ENCODE data around the gene MIER2. TPM values are rescaled to one million over a fixed set of nuclear protein-coding genes. Genes with fewer than 3 reads are reported as not detected.
A peak's percentile ranks its signal among the peaks of the same experiment; 100 is the strongest.

Gene MIER2
- total and polyA plus RNA-seq, 7 donors, result 6.6 to 31.9 (median 12.3) TPM

GRCh38 chr19:330503-330902, 14.1 kb downstream of the MIER2 start:
- Histone ChIP-seq H3K36me3 (peaks cover 20 to 81% (median 62%) of the 10 kb centered on the region in 4 donors), H3K27ac (no peak overlapping the region), H3K9me3 (peaks cover 0 to 8% (median 1%) of the 10 kb centered on the region in 4 donors), H3K27me3 (no peaks in the 10 kb centered on the region), H3K4me3 (no peak overlapping the region), H3K4me1 (no peaks in the 10 kb centered on the region)
- no peak for TF ChIP-seq CTCF (IDR thresholded peaks at IDR 0.05)
- no peak for TF ChIP-seq POLR2A (IDR thresholded peaks at IDR 0.05)
- TF ChIP-seq POLR2AphosphoS5 (IDR thresholded peaks at IDR 0.05), result no peak
- no peak for TF ChIP-seq EP300 (IDR thresholded peaks at IDR 0.05)
- 97 to 99% methylated on average over 8 of the region's 8 CpGs for WGBS, 2 donors
- DNase-seq, result peak; percentile 9
- intact Hi-C loops (cut with DNase I), result no loop called here

GRCh38 chr19:329876-330275, 14.7 kb downstream of the MIER2 start:
- DNase-seq, result peak; percentile 17
- no peaks in the 10 kb centered on the region for H3K4me1 ChIP-seq
- no peaks in the 10 kb centered on the region for H3K27me3 ChIP-seq
- no peak for TF ChIP-seq POLR2A (IDR thresholded peaks at IDR 0.05)
- TF ChIP-seq EP300 (IDR thresholded peaks at IDR 0.05), result no peak
- intact Hi-C loops (cut with DNase I), result no loop called here
- peaks cover 21 to 81% (median 68%) of the 10 kb centered on the region in 4 donors for H3K36me3 ChIP-seq
- H3K9me3 ChIP-seq, result peaks cover 0 to 8% (median 1%) of the 10 kb centered on the region in 4 donors
- H3K27ac ChIP-seq, result no peak overlapping the region
- 98% methylated on average over 7 of the region's 7 CpGs for WGBS, 2 donors
- no peak overlapping the region for H3K4me3 ChIP-seq

GRCh38 chr19:328025-328505, 16.5 kb downstream of the MIER2 start:
- no peaks in the 10 kb centered on the region for H3K4me1 ChIP-seq
- DNase-seq, result no peak
- H3K27me3 ChIP-seq, result no peaks in the 10 kb centered on the region
- no peak overlapping the region for H3K4me3 ChIP-seq
- H3K9me3 ChIP-seq, result peaks cover 0 to 8% (median 1%) of the 10 kb centered on the region in 4 donors
- H3K27ac ChIP-seq, result no peak overlapping the region
- TF ChIP-seq POLR2AphosphoS5 (IDR thresholded peaks at IDR 0.05) (no peak), CTCF (IDR thresholded peaks at IDR 0.05) (no peak)
- peaks cover 21 to 86% (median 65%) of the 10 kb centered on the region in 4 donors for H3K36me3 ChIP-seq
- intact Hi-C loops (cut with DNase I), result no loop called here
- 85 to 98% methylated on average over 4 of the region's 4 CpGs for WGBS, 2 donors

- Histone ChIP-seq H3K27ac (no peak overlapping the region), H3K9me3 (peaks cover 0 to 8% (median 1%) of the 10 kb centered on the region in 4 donors), H3K36me3 (peaks cover 21 to 92% (median 67%) of the 10 kb centered on the region in 4 donors), H3K4me3 (no peak overlapping the region), H3K27me3 (no peaks in the 10 kb centered on the region), H3K4me1 (no peaks in the 10 kb centered on the region)
- peak; percentile 52 for DNase-seq
- intact Hi-C loops (cut with DNase I), result no loop called here
- 96 to 97% methylated on average over 17 of the region's 17 CpGs for WGBS, 2 donors
- TF ChIP-seq POLR2A (IDR thresholded peaks at IDR 0.05), result no peak
Measured at GRCh38 chr19:327291-328024, 17.1 kb downstream of the MIER2 start.

- 91 to 97% methylated on average over 15 of the region's 15 CpGs for WGBS, 2 donors
- intact Hi-C loops (cut with DNase I), result no loop called here
- H3K36me3 ChIP-seq, result peaks cover 21 to 98% (median 68%) of the 10 kb centered on the region in 4 donors
- H3K4me1 ChIP-seq, result no peaks in the 10 kb centered on the region
- TF ChIP-seq CTCF (IDR thresholded peaks at IDR 0.05) (no peak), POLR2A (IDR thresholded peaks at IDR 0.05) (no peak), POLR2AphosphoS5 (IDR thresholded peaks at IDR 0.05) (no peak), EP300 (IDR thresholded peaks at IDR 0.05) (no peak)
- H3K27me3 ChIP-seq, result no peaks in the 10 kb centered on the region
- DNase-seq, result peak; percentile 32
- H3K9me3 ChIP-seq, result peaks cover 0 to 8% (median 1%) of the 10 kb centered on the region in 4 donors
- H3K4me3 ChIP-seq, result no peak overlapping the region
- H3K27ac ChIP-seq, result no peak overlapping the region
Measured at GRCh38 chr19:326871-327270, 17.7 kb downstream of the MIER2 start.

Data from sigmoid colon (tissue), 7 donors.